H1 (cell line): Measurements from ENCODE around the gene C2CD5. TPM values are rescaled to one million over a fixed set of nuclear protein-coding genes. Genes with fewer than 3 reads are reported as not detected.
A peak's percentile ranks its signal among the peaks of the same experiment; 100 is the strongest.

ENCODE experiments used
- CTCF ChIA-PET: fragments of 300-600 bp; sonication (Branson Sonifier 250); formaldehyde crosslinking; loops from one replicate; lab custom pipeline; 2021; ENCODE audit not compliant: partially characterized antibody; lab: Charles Lee
- POLR2A ChIA-PET: fragments of 300-600 bp; sonication (Branson Sonifier 250); formaldehyde crosslinking; loops from one replicate; lab custom pipeline; 2021; ENCODE audit warnings: inconsistent platforms; ENCODE audit not compliant: partially characterized antibody; lab: Charles Lee
- DNase-seq, 2 experiments: peaks; one replicate each; pipeline versions ENCODE4 v3.0.0 to v3.0.0-alpha.2; 2010 to 2022; ENCODE audit warnings: low spot score in 2 of 2, low read depth in 1 of 2, mixed read lengths in 1 of 2
- FAIRE-seq: peaks from 2 replicates; lab custom pipeline; 2011; peaks lifted over from hg19 to GRCh38; lab: Jason Lieb, UNC
- H2AFZ ChIP-seq: 2 replicates; pipeline ENCODE4 v1.8.1; 2012; ENCODE audit warnings: low read length, inconsistent platforms
- H2AK5ac ChIP-seq: 2 replicates; pipeline ENCODE4 v1.6.1; 2013; ENCODE audit warnings: low read depth, low read length
- H2BK120ac ChIP-seq: replicated peaks from 2 replicates; pipeline ENCODE3; 2013; ENCODE audit warnings: low read depth, low read length, inconsistent platforms
- H2BK12ac ChIP-seq: 2 replicates; pipeline ENCODE4 v1.6.1; 2013; ENCODE audit warnings: low read depth, low read length
- H2BK15ac ChIP-seq: 2 replicates; pipeline ENCODE4 v1.6.1; 2013; ENCODE audit warnings: low read length
- H2BK20ac ChIP-seq: 2 replicates; pipeline ENCODE4 v1.6.1; 2013; ENCODE audit warnings: low read length
- H2BK5ac ChIP-seq: 2 replicates; pipeline ENCODE4 v1.6.1; 2013; ENCODE audit warnings: low read depth, low read length
- H3K14ac ChIP-seq: 2 replicates; pipeline ENCODE4 v1.6.1; 2013; ENCODE audit warnings: inconsistent platforms; ENCODE audit not compliant: insufficient read length
- H3K18ac ChIP-seq: 2 replicates; pipeline ENCODE4 v1.6.1; 2013; ENCODE audit warnings: low read length; ENCODE audit errors: extremely low read depth
- H3K23ac ChIP-seq: 2 replicates; pipeline ENCODE4 v1.6.1; 2013; ENCODE audit warnings: inconsistent platforms; ENCODE audit not compliant: insufficient read length
- H3K23me2 ChIP-seq: 2 replicates; pipeline ENCODE4 v1.6.1; 2013; ENCODE audit warnings: low read depth, low read length
- H3K27ac ChIP-seq: 2 replicates; pipeline ENCODE4 v1.6.1; 2011; ENCODE audit warnings: low read depth, low read length, inconsistent platforms
- H3K27me3 ChIP-seq, 4 experiments: replicated peaks in 1 of 4; 1 replicate in 1 of 4; 2 replicates in 3 of 4; pipeline versions ENCODE4 v1.6.1 to v1.8.1; 2011 to 2013; ENCODE audit warnings: low read length in 3 of 4, mild to moderate bottlenecking in 3 of 4, inconsistent platforms in 2 of 4, mixed read lengths in 2 of 4, moderate library complexity in 1 of 4; ENCODE audit not compliant: control insufficient read depth in 3 of 4, insufficient read depth in 3 of 4; ENCODE audit errors: extremely low read depth in 1 of 4
- H3K36me3 ChIP-seq, 4 experiments: 2 replicates each; pipeline versions ENCODE4 v1.6.1 to v1.8.1; 2011 to 2013; ENCODE audit warnings: mild to moderate bottlenecking in 4 of 4, low read length in 3 of 4, moderate library complexity in 2 of 4, control low read depth in 1 of 4, inconsistent platforms in 1 of 4; ENCODE audit not compliant: insufficient read depth in 4 of 4, control insufficient read depth in 2 of 4
- H3K4ac ChIP-seq: replicated peaks from 2 replicates; pipeline ENCODE3; 2013; ENCODE audit warnings: low read length, low read depth, mixed read lengths, inconsistent platforms; ENCODE audit not compliant: insufficient read length
- H3K4me1 ChIP-seq, 4 experiments: replicated peaks in 1 of 4; 1 replicate in 1 of 4; 2 replicates in 3 of 4; pipeline versions ENCODE4 v1.6.1 to v1.8.1; 2011 to 2013; ENCODE audit warnings: low read length in 3 of 4, inconsistent platforms in 2 of 4, mixed read lengths in 1 of 4; ENCODE audit not compliant: insufficient read depth in 4 of 4, control insufficient read depth in 3 of 4
- H3K4me2 ChIP-seq, 2 experiments: 2 replicates each; pipeline versions ENCODE4 v1.6.1 to v1.8.1; 2011 to 2013; ENCODE audit warnings: low read depth in 2 of 2, low read length in 2 of 2, control low read depth in 1 of 2, inconsistent platforms in 1 of 2, mild to moderate bottlenecking in 1 of 2; ENCODE audit not compliant: insufficient read depth in 1 of 2
- H3K4me3 ChIP-seq, 4 experiments: fragments of 200-600, 300-600 bp in 1 of 4; sonication (generic), shearing (Covaris generic), sonication (Bioruptor Twin) in 1 of 4; 2 replicates each; pipeline versions ENCODE4 v1.5.1 to v1.8.1; 2011 to 2016; ENCODE audit warnings: low read length in 4 of 4, low read depth in 3 of 4, control low read depth in 2 of 4, inconsistent platforms in 2 of 4, mild to moderate bottlenecking in 2 of 4, mixed read lengths in 1 of 4, moderate library complexity in 1 of 4; ENCODE audit not compliant: insufficient read depth in 2 of 4; ENCODE audit errors: extremely low read depth in 1 of 4
- H3K56ac ChIP-seq: replicated peaks from 2 replicates; pipeline ENCODE3; 2013; ENCODE audit warnings: low read depth, mild to moderate bottlenecking, mixed read lengths, low read length, inconsistent platforms; ENCODE audit not compliant: insufficient read length
- H3K79me1 ChIP-seq: 2 replicates; pipeline ENCODE4 v1.6.1; 2013; ENCODE audit warnings: low read depth, low read length, control low read depth
- H3K79me2 ChIP-seq, 2 experiments: 2 replicates each; pipeline versions ENCODE4 v1.6.1 to v1.8.1; 2012 to 2013; ENCODE audit warnings: low read length in 2 of 2, mild to moderate bottlenecking in 2 of 2, inconsistent platforms in 1 of 2; ENCODE audit not compliant: insufficient read depth in 2 of 2, control insufficient read depth in 1 of 2
- H3K9ac ChIP-seq, 4 experiments: replicated peaks in 1 of 4; 1 replicate in 1 of 4; 2 replicates in 3 of 4; pipeline versions ENCODE4 v1.6.1 to v1.8.1; 2011 to 2013; ENCODE audit warnings: low read depth in 3 of 4, low read length in 3 of 4, control low read depth in 2 of 4, mild to moderate bottlenecking in 2 of 4, moderate library complexity in 2 of 4, inconsistent platforms in 1 of 4; ENCODE audit errors: extremely low read depth in 1 of 4
- H3K9me3 ChIP-seq, 2 experiments: 2 replicates each; pipeline versions ENCODE4 v1.6.1 to v1.8.1; 2012 to 2013; ENCODE audit warnings: mild to moderate bottlenecking in 2 of 2, moderate library complexity in 2 of 2, control low read depth in 1 of 2, inconsistent platforms in 1 of 2, low read depth in 1 of 2, low read length in 1 of 2, mixed read lengths in 1 of 2; ENCODE audit not compliant: insufficient read depth in 2 of 2
- H4K20me1 ChIP-seq, 2 experiments: replicated peaks in 1 of 2; 2 replicates each; pipeline versions ENCODE3 to v1.8.1; 2011 to 2013; ENCODE audit warnings: inconsistent platforms in 2 of 2, low read length in 2 of 2, mild to moderate bottlenecking in 1 of 2; ENCODE audit not compliant: insufficient read depth in 2 of 2, control insufficient read depth in 1 of 2
- H4K5ac ChIP-seq: 2 replicates; pipeline ENCODE4 v1.6.1; 2013; ENCODE audit warnings: low read length, low read depth, mixed read lengths, inconsistent platforms; ENCODE audit not compliant: insufficient read length
- H4K8ac ChIP-seq: 2 replicates; pipeline ENCODE4 v1.8.0; 2013; ENCODE audit warnings: mild to moderate bottlenecking, moderate library complexity, low read length, inconsistent platforms; ENCODE audit not compliant: insufficient read depth; ENCODE audit errors: extremely low read depth
- H4K91ac ChIP-seq: replicated peaks from 2 replicates; pipeline ENCODE3; 2013; ENCODE audit warnings: low read length, mixed read lengths, inconsistent platforms; ENCODE audit not compliant: insufficient read length
- BCL11A ChIP-seq, 2 experiments: IDR thresholded peaks; one replicate each; pipeline ENCODE4 v1.6.1; 2011; ENCODE audit warnings: low read depth in 2 of 2, low read length in 2 of 2, mild to moderate bottlenecking in 2 of 2
- CTCF ChIP-seq, 3 experiments: IDR thresholded peaks; 1 replicate in 2 of 3; 2 replicates in 1 of 3; pipeline versions ENCODE4 v1.5.1 to v1.6.1; 2011; ENCODE audit warnings: low read length in 3 of 3, mild to moderate bottlenecking in 3 of 3, inconsistent platforms in 2 of 3, low read depth in 1 of 3, moderate library complexity in 1 of 3; ENCODE audit not compliant: insufficient read depth in 1 of 3; ENCODE audit errors: control extremely low read depth in 1 of 3
- RAD21 ChIP-seq, 2 experiments: IDR thresholded peaks in 1 of 2; conservative IDR thresholded peaks in 1 of 2; 2 replicates each; pipeline ENCODE4 v1.6.1; 2011; ENCODE audit warnings: low read depth in 2 of 2, low read length in 2 of 2, improper control_type of control experiment in 1 of 2, inconsistent platforms in 1 of 2, mild to moderate bottlenecking in 1 of 2, moderate library complexity in 1 of 2
- SP4 ChIP-seq: IDR thresholded peaks from 2 replicates; pipeline ENCODE4 v1.6.1; 2012; ENCODE audit warnings: low read length, inconsistent platforms
- WGBS, 2 experiments: shearing (Covaris generic) in 1 of 2; methylation state at CpG; one replicate each; pipeline versions ENCODE4 v1.1.6 to v1.1.7; 2013 to 2015; ENCODE audit warnings: low lambda C conversion rate in 2 of 2, mixed read lengths in 2 of 2, inconsistent platforms in 1 of 2, low coverage in 1 of 2, missing lambda C conversion rate in 1 of 2; ENCODE audit not compliant: insufficient replicate concordance in 2 of 2, insufficient coverage in 1 of 2, insufficient read length in 1 of 2; ENCODE audit errors: extremely low coverage in 1 of 2, missing lambda C conversion rate in 1 of 2; 5-methylcytosine and 5-hydroxymethylcytosine counted together
- polyA plus RNA-seq, 7 experiments: library from polyadenylated mRNA; depleted of rRNA in 3 of 7; stranded (reverse) in 5 of 7; unstranded in 2 of 7; fragments of >200 nt in 5 of 7; fragments of 200-250 nt in 2 of 7; gene quantifications; 1 replicate in 5 of 7; 2 replicates in 1 of 7; 4 replicates in 1 of 7; pipeline versions ENCODE4 v1.2.1 to v1.2.3, GENCODE V29; 2011 to 2013; ENCODE audit warnings: missing spikeins in 2 of 7, mixed read lengths in 2 of 7
- total RNA-seq: library from RNA; stranded (reverse); fragmentation: NEBNext Ultra II Directional; extraction: Animal tissue kit (Norgen Biotek cat#: 25700); gene quantifications from 2 replicates; pipeline ENCODE4 v1.2.1, GENCODE V29; 2021

The C2CD5 gene
- total and polyA plus RNA-seq, 2 of the 8 experiments (the other 6 are each of a cell fraction or from before 2014, with no cell fraction given) = 21.9 to 45.9 TPM

DNA sequence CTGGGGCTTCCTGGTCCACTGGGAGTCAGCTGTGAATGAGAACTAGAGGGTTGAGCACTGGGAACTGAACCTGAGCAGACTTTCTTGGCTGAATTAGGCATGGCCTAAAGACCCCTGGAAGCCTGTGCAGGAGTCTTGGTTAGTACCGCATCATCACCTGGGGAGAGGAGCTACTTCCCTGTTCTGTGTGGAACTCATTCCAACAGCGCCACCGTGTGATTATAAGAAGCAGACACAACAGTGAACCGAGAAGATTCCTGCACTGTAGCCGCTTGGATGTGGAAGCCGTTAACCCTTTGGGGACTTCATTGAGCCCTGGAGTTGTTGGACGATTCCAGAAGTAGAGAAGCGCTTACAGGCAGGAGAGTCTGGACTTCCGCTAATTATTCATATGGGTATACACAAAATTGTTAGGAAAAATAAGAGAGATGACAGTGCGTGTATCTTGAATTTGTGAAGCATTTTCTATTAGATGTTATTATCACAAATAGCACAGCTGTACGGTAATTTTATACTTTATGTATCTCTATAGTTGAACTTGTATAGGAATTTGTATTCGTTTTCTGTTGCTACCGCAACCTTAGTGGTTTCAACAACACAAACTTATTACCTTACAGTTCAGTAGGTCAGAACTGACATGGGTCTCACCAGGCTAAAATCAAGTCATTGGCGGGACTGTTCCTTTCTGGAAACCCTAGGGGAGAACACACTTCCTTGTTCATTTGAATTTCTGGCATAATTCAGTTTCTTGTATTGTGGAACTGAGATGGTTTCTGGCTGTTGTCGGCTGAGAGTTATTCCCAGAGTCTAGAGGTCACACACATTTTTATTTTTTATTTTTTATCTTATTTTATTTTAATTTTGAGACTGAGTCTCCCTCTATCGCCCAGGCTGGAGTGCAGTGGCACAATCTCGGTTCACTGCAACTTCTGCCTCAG is 100.7 kb downstream of the C2CD5 start:
- no peaks in the 10 kb centered on the region for H4K20me1 ChIP-seq
- ChIA-PET CTCF (interaction anchor here (0.7 to 2.0 kb wide), 18 partner anchors 9 to 746 kb away, joined by 3 to 20 read pairs (median 5); no protein-coding TSS in a partner anchor), POLR2A (no interaction called here)
- peak overlapping the region; percentile 66; the same call in 1 of the 2 replicates for H2AFZ ChIP-seq
- H3K14ac ChIP-seq = no peak overlapping the region
- H3K79me1 ChIP-seq = no peaks in the 10 kb centered on the region
- no peak overlapping the region for H4K5ac ChIP-seq
- no peak overlapping the region for H2BK5ac ChIP-seq
- H3K4me2 ChIP-seq = no peak overlapping the region
- TF ChIP-seq CTCF (IDR thresholded peaks at IDR 0.05; ENCODE audit: control extremely low read depth in 1 of 3, insufficient read depth in 1 of 3, low read depth in 1 of 3, low read length in 3 of 3) = peak; percentile 51 to 93 (median 91)
- no peak for TF ChIP-seq SP4
- TF ChIP-seq BCL11A (IDR thresholded peaks at IDR 0.05; ENCODE audit: low read depth in 2 of 2, low read length in 2 of 2) = no peak
- TF ChIP-seq RAD21 (IDR thresholded peaks at IDR 0.05 in 1 of 2, conservative IDR thresholded peaks at IDR 0.05 in 1 of 2; ENCODE audit: low read depth in 2 of 2, low read length in 2 of 2) = peak; percentile 96 to 99
- DNase-seq (peak; percentile 39 to 52), FAIRE-seq (peak; percentile 90)
- no peak overlapping the region for H2BK12ac ChIP-seq
- no peak overlapping the region for H4K8ac ChIP-seq
- no peak overlapping the region for H3K4me3 ChIP-seq
- H4K91ac ChIP-seq = no peak overlapping the region
- no peaks in the 10 kb centered on the region for H3K9me3 ChIP-seq
- WGBS, 2 experiments = 47% methylated on average over 17 of the region's 17 CpGs; no CpG with 5 or more reads in 1 of the 2 experiments
- no peak overlapping the region for H3K4ac ChIP-seq
- no peak overlapping the region for H2AK5ac ChIP-seq
- no peaks in the 10 kb centered on the region for H3K23me2 ChIP-seq
- no peak overlapping the region for H2BK20ac ChIP-seq
- no peak overlapping the region for H3K9ac ChIP-seq
- H3K23ac ChIP-seq = no peak overlapping the region
- no peak overlapping the region for H3K56ac ChIP-seq
- no peak overlapping the region for H3K18ac ChIP-seq
- no peak overlapping the region for H2BK120ac ChIP-seq
- no peaks in the 10 kb centered on the region for H3K36me3 ChIP-seq
- no peak overlapping the region for H2BK15ac ChIP-seq
- H3K4me1 ChIP-seq = no peaks in the 10 kb centered on the region
- H3K79me2 ChIP-seq = no peaks in the 10 kb centered on the region
- no peak overlapping the region for H3K27ac ChIP-seq
- H3K27me3 ChIP-seq = no peaks in the 10 kb centered on the region
